Measurements from ENCODE around the gene TIMM13. TPM values are rescaled to one million over a fixed set of nuclear protein-coding genes. Genes with fewer than 3 reads are reported as not detected.

TIMM13 gene
- polyA plus RNA-seq, 3 donors: 17.3 to 89.3 (median 72.4) TPM

GRCh38 chr19:2436926-2437325, 9.5 kb upstream of the TIMM13 start:
- H2AFZ ChIP-seq (ENCODE audit: insufficient read depth, low read depth, low read length, poor library complexity, severe bottlenecking): no peak overlapping the region
- H3K27me3 ChIP-seq (ENCODE audit: control insufficient read depth in 2 of 2, insufficient read depth in 2 of 2, low read length in 2 of 2): no peaks in the 10 kb centered on the region
- H3K9me3 Mint-ChIP-seq: no peaks in the 10 kb centered on the region
- H3K9ac ChIP-seq (ENCODE audit: insufficient read depth, low read length, poor library complexity, severe bottlenecking): no peak overlapping the region
- 94% methylated on average over 11 of the region's 15 CpGs for WGBS (ENCODE audit: insufficient coverage)
- H3K79me2 ChIP-seq (ENCODE audit: insufficient read depth, low read length): peaks cover 38% of the 10 kb centered on the region
- H3K27ac Mint-ChIP-seq: no peak overlapping the region
- peaks cover 40 to 68% of the 10 kb centered on the region in 2 donors for H3K36me3 ChIP-seq (replicated peaks in 1 of 2; ENCODE audit: control insufficient read depth in 1 of 2, insufficient read depth in 2 of 2, low read length in 2 of 2)
- no peaks in the 10 kb centered on the region for H3K4me1 Mint-ChIP-seq
- no peaks in the 10 kb centered on the region for H4K20me1 ChIP-seq (ENCODE audit: insufficient read depth, low read length)
- H3K4me1 ChIP-seq (ENCODE audit: control insufficient read depth in 1 of 2, insufficient read depth in 2 of 2, low read length in 2 of 2): no peaks in the 10 kb centered on the region
- intact Hi-C loops (cut with micrococcal nuclease): no loop called here
- peaks cover 35 to 73% of the 10 kb centered on the region in 2 donors for H3K36me3 Mint-ChIP-seq
- H3K4me3 Mint-ChIP-seq: no peak overlapping the region
- H3K4me3 ChIP-seq (replicated peaks in 1 of 3; ENCODE audit: low read depth in 2 of 3, low read length in 3 of 3): no peak overlapping the region
- no peak overlapping the region for H3K27ac ChIP-seq (ENCODE audit: low read depth in 1 of 2, low read length in 2 of 2)
- no peak for TF ChIP-seq CTCF (IDR thresholded peaks at IDR 0.05)
- H3K9me3 ChIP-seq (replicated peaks in 1 of 2; ENCODE audit: control insufficient read depth in 1 of 2, insufficient read depth in 1 of 2, low read length in 2 of 2): no peaks in the 10 kb centered on the region
- no peak for DNase-seq
- H3K4me2 ChIP-seq (replicated peaks; ENCODE audit: extremely low read depth, low read length, poor library complexity, severe bottlenecking): no peak overlapping the region
- H3K27me3 Mint-ChIP-seq (ENCODE audit: low read depth in 3 of 3): no peaks in the 10 kb centered on the region

- no peak for TF ChIP-seq CTCF (IDR thresholded peaks at IDR 0.05)
- no peak overlapping the region for H3K9ac ChIP-seq (ENCODE audit: insufficient read depth, low read length, poor library complexity, severe bottlenecking)
- H3K4me3 Mint-ChIP-seq: no peak overlapping the region
- no peaks in the 10 kb centered on the region for H3K4me1 Mint-ChIP-seq
- H3K79me2 ChIP-seq (ENCODE audit: insufficient read depth, low read length): peaks cover 32% of the 10 kb centered on the region
- H3K27me3 Mint-ChIP-seq (ENCODE audit: low read depth in 3 of 3): no peaks in the 10 kb centered on the region
- H3K36me3 ChIP-seq (replicated peaks in 1 of 2; ENCODE audit: control insufficient read depth in 1 of 2, insufficient read depth in 2 of 2, low read length in 2 of 2): peaks cover 38 to 68% of the 10 kb centered on the region in 2 donors
- H3K4me2 ChIP-seq (replicated peaks; ENCODE audit: extremely low read depth, low read length, poor library complexity, severe bottlenecking): no peak overlapping the region
- no peak overlapping the region for H2AFZ ChIP-seq (ENCODE audit: insufficient read depth, low read depth, low read length, poor library complexity, severe bottlenecking)
- 98% methylated on average over 21 of the region's 39 CpGs for WGBS (ENCODE audit: insufficient coverage)
- peaks cover 31 to 72% of the 10 kb centered on the region in 2 donors for H3K36me3 Mint-ChIP-seq
- H3K9me3 ChIP-seq (replicated peaks in 1 of 2; ENCODE audit: control insufficient read depth in 1 of 2, insufficient read depth in 1 of 2, low read length in 2 of 2): no peaks in the 10 kb centered on the region
- no peaks in the 10 kb centered on the region for H4K20me1 ChIP-seq (ENCODE audit: insufficient read depth, low read length)
- H3K27ac Mint-ChIP-seq: no peak overlapping the region
- no peaks in the 10 kb centered on the region for H3K9me3 Mint-ChIP-seq
- DNase-seq: no peak
- intact Hi-C loops (cut with micrococcal nuclease): no loop called here
- H3K27me3 ChIP-seq (ENCODE audit: control insufficient read depth in 2 of 2, insufficient read depth in 2 of 2, low read length in 2 of 2): no peaks in the 10 kb centered on the region
- no peaks in the 10 kb centered on the region for H3K4me1 ChIP-seq (ENCODE audit: control insufficient read depth in 1 of 2, insufficient read depth in 2 of 2, low read length in 2 of 2)
- no peak overlapping the region for H3K27ac ChIP-seq (ENCODE audit: low read depth in 1 of 2, low read length in 2 of 2)
- no peak overlapping the region for H3K4me3 ChIP-seq (replicated peaks in 1 of 3; ENCODE audit: low read depth in 2 of 3, low read length in 3 of 3)
These were observed 9.0 kb upstream of the TIMM13 start for GRCh38 chr19:2436384-2436783.

Data from CD14-positive monocyte (primary cell).